Tibial artery (tissue), 4 donors: Measurements from ENCODE around the gene GLCCI1.

ENCODE experiments used
- DNase-seq, 2 donors: peaks; one replicate each; pipeline ENCODE4 v3.0.0-alpha.2; 2019
- H3K27ac ChIP-seq, 2 donors: fragments of 200-600 bp; sonication (generic) in 1 of 2; 1 replicate in 1 of 2; 2 replicates in 1 of 2; pipeline ENCODE4 v1.5.1; 2018 to 2019; ENCODE audit warnings: mild to moderate bottlenecking in 1 of 2
- H3K27me3 ChIP-seq, 2 donors: fragments of 200-600 bp; sonication (generic) in 1 of 2; one replicate each; pipeline versions ENCODE4 v1.5.1 to v1.6.0; 2016 to 2019
- H3K36me3 ChIP-seq, 3 donors: fragments of 200-600 bp; sonication (generic) in 2 of 3; one replicate each; pipeline ENCODE4 v1.5.1; 2016 to 2019; ENCODE audit warnings: mild to moderate bottlenecking in 2 of 3
- H3K4me1 ChIP-seq, 4 donors: fragments of 200-600 bp; sonication (generic) in 2 of 4; 1 replicate in 3 of 4; 2 replicates in 1 of 4; pipeline ENCODE4 v1.5.1; 2016 to 2019
- H3K4me3 ChIP-seq, 2 donors: fragments of 200-600 bp; sonication (generic) in 1 of 2; 1 replicate in 1 of 2; 2 replicates in 1 of 2; pipeline ENCODE4 v1.5.1; 2018 to 2019; ENCODE audit warnings: mild to moderate bottlenecking in 2 of 2
- H3K9me3 ChIP-seq, 3 donors: fragments of 200-600 bp; sonication (generic) in 1 of 3; one replicate each; pipeline ENCODE4 v1.5.1; 2016 to 2019
- CTCF ChIP-seq, 2 experiments: fragments of 200-600 bp in 1 of 2; fragments of 450-650 bp in 1 of 2; IDR thresholded peaks; one replicate each; pipeline ENCODE4 v1.5.1; 2017 to 2019; ENCODE audit warnings: antibody characterized with exemption in 2 of 2, mild to moderate bottlenecking in 1 of 2, moderate library complexity in 1 of 2
- intact Hi-C: fragments of 100-400 bp; cut with DNase I; formaldehyde crosslinking; loops from one replicate; pipeline ENCODE4 v1.15.0; 2023; ENCODE audit warnings: low total_unique reads

GLCCI1 gene

GRCh38 chr7:7946486-7946885 is 22.1 kb upstream of the GLCCI1 start:
- DNase-seq: no peak
- Histone ChIP-seq H3K27me3 (no peaks in the 10 kb centered on the region), H3K9me3 (no peaks in the 10 kb centered on the region), H3K4me3 (no peak overlapping the region), H3K4me1 (no peaks in the 10 kb centered on the region), H3K27ac (no peak overlapping the region), H3K36me3 (no peaks in the 10 kb centered on the region)
- TF ChIP-seq CTCF (IDR thresholded peaks at IDR 0.05): no peak
- intact Hi-C loops: no loop called here

GRCh38 chr7:7948232-7948631 is 20.4 kb upstream of the GLCCI1 start:
- no peak for DNase-seq
- TF ChIP-seq CTCF (IDR thresholded peaks at IDR 0.05): no peak
- Histone ChIP-seq H3K9me3 (no peaks in the 10 kb centered on the region), H3K4me1 (no peaks in the 10 kb centered on the region), H3K4me3 (no peak overlapping the region), H3K36me3 (no peaks in the 10 kb centered on the region), H3K27ac (no peak overlapping the region), H3K27me3 (no peaks in the 10 kb centered on the region)
- intact Hi-C loops: no loop called here

DNA sequence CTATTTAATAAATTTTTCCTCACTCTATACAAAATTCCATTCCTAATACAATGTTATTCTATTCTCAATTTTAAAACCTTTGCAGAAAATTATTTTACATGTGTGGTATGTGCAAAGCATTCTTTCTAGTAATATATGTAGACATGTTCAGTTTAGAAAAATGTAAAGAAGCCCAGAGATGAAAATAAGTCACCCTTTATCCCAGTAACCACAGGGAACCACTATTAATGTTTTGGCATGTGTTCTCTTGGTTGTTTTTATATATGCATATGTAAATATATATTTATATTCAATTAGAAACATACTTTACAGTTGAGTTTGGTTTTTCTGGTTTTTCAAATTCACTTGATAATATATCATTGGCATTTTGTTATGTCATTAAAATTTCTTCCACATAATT is 14.8 kb upstream of the GLCCI1 start:
- Histone ChIP-seq H3K27ac (no peak overlapping the region), H3K36me3 (no peaks in the 10 kb centered on the region), H3K9me3 (no peaks in the 10 kb centered on the region), H3K27me3 (no peaks in the 10 kb centered on the region), H3K4me3 (no peak overlapping the region), H3K4me1 (no peaks in the 10 kb centered on the region)
- no peak for TF ChIP-seq CTCF (IDR thresholded peaks at IDR 0.05)
- intact Hi-C loops: no loop called here
- no peak for DNase-seq

- Histone ChIP-seq H3K4me3 (no peak overlapping the region), H3K27ac (no peak overlapping the region), H3K9me3 (no peaks in the 10 kb centered on the region), H3K36me3 (no peaks in the 10 kb centered on the region), H3K27me3 (no peaks in the 10 kb centered on the region), H3K4me1 (no peaks in the 10 kb centered on the region)
- TF ChIP-seq CTCF (IDR thresholded peaks at IDR 0.05): no peak
- intact Hi-C loops: no loop called here
- DNase-seq: no peak
Measured at GRCh38 chr7:7956531-7957128, 12.0 kb upstream of the GLCCI1 start.

DNA sequence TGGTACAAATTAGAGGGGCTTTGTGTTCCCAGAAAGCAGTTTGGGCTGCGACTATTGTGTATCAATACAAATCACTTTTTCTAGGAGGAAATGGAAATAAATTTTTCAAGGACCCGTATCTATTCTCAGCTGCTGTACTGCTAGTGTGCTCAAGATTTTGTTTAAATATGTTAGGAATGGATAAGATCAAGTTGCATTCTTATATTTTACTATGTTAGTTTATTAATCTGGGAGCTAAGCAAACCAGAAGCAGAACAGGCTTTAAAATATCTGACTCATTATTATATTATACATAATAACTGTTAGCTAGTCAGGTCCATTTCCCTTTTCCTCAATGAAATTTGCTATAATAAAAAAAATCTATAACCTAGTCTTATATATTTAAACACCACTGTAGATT is 11.1 kb upstream of the GLCCI1 start:
- Histone ChIP-seq H3K27me3 (no peaks in the 10 kb centered on the region), H3K4me1 (no peaks in the 10 kb centered on the region), H3K36me3 (no peaks in the 10 kb centered on the region), H3K4me3 (no peak overlapping the region), H3K27ac (no peak overlapping the region), H3K9me3 (no peaks in the 10 kb centered on the region)
- intact Hi-C loops: no loop called here
- TF ChIP-seq CTCF (IDR thresholded peaks at IDR 0.05): no peak
- DNase-seq: no peak
